T-helper 1 cell treated with Interleukin-12 subunit alpha and Interleukin-12 subunit beta and Interleukin-4 antibody, amounts not matched to agents 30 ng/mL and 1 ng/mL, for 36 hours (primary cell): ENCODE measurements around the gene AADACL2. TPM values are rescaled to one million over a fixed set of nuclear protein-coding genes. Genes with fewer than 3 reads are reported as not detected.
"Not testable (repeated sequence)": the region's sequence is repeated elsewhere in the genome, so short reads cannot be mapped to it uniquely, and the experiment has no call there.

Source experiments
- intact Hi-C: fragments of 100-400 bp; cut with micrococcal nuclease; formaldehyde crosslinking; loops from one replicate; pipeline ENCODE4 v1.15.1; 2024
- total RNA-seq: library from RNA; stranded (reverse); gene quantifications from 2 replicates; pipeline ENCODE4 v1.2.3, GENCODE V29; 2022

The AADACL2 gene
- total RNA-seq, 1 donor from 2014 or later = not detected

DNA sequence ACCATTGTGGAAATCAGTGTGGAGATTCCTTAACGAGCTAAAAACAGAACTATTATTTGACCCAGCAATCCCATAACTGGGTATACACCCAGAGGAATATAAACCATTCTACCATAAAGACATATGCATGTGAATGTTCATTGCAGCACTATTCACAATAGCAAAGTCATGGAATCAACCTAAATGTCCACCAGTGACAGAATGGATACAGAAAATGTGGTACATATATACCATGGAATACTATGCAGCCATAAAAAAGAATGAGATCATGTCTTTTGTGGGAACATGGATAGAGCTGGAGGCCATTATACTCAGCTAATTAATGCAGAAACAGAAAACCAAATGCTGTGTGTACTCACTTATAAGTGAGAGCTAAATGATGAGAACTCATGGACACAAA, 31.0 kb downstream of the AADACL2 start:
- intact Hi-C loops = not testable (repeated sequence)

DNA sequence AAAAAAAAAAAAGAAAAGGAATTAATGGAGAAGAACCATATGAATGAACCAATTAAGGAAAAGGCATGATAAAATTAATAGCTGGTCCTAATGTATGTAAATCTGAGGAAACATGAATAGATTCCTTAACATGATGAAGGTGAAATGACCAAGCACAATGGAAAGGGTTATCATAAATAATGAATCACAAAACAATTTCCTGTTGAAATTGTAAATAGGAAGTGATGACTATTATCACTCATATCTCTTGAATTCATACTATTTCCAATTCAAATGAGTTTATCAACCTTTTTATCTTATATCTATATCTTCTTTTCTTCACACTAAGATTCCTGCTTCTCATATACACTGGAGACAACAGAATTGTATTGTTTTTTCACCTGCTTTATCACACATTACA, 32.0 kb downstream of the AADACL2 start:
- intact Hi-C loops = no loop called here

DNA sequence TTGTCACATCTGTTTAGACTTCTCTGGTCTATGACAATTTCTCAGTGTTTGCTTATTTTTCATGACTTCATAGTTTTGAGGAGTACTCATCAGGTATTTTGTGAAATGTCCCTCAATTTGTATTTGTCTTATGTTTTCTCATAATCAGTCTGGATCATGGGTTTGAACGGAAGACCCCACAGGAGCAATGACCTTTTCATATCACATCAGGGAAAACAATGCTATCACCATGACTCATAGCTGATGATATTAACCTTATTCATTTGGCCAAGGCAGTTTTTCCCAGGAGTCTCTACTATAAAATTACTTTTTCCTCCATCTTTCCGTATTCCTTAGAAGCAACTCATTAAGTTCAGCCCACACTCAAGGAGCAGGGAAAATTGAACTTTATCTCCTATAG, 32.7 kb downstream of the AADACL2 start:
- intact Hi-C loops = no loop called here

DNA sequence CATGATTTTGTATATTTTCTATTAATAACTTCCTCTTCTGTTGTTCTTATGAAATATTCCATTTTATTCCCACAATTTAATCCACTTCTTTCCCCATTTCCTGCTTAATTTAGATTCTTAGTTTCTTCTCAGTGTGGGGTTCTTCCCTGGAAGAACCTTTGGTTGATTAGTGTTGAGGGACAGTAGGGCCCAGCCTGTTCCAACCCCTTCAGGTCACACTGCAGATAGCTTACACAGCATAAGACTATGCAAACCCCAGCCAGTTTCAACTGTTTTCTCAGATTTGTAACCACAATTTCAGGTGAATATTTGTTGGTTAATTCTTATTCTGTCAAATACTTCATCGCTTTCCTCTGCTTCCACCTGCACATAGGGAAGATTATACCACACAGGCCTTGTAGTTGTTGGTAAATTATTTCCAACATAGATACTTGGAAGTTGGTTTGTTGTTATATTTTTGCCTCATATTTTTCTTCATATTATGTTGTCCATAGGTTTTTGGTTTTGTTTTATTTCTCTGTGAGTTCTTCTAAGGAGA, 34.7 kb downstream of the AADACL2 start:
- intact Hi-C loops = no loop called here

DNA sequence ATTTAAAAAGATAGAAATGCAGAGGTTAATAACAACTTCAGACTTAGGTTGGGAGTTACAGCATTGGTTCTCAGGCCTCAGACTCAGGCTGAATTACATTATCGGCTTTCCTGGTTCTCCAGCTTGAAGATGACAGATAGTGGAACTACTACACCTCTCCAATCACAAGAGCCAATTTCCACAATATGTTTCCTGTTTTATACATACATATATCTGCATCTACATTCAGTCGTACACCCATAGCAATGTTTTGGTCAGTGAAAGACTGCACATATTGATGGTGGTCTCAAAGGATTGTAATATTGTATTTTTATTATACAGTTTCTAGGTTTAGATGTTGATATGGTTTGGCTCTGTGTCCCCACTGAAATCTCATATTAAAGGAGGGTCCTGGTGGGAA, 35.4 kb downstream of the AADACL2 start:
- intact Hi-C loops = no loop called here

DNA sequence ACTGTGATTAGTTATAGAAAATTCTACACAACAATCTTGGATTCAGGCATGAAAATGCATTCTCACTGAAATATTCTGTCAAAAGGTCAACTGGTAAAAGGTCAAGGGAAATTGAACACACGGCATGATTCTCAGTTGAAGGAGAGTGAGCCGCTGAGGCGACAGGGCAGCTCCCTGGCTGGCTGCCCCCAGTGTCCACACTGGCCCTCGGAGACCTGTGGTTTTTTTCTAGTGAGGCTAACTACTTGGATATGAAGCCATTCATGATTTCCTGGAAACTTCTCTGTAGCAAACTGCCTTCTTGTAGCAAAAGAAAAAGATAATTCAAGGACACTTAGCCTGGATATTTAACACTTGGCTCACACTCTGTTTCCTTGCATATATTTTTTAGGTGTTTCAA, 37.2 kb downstream of the AADACL2 start:
- intact Hi-C loops = no loop called here

DNA sequence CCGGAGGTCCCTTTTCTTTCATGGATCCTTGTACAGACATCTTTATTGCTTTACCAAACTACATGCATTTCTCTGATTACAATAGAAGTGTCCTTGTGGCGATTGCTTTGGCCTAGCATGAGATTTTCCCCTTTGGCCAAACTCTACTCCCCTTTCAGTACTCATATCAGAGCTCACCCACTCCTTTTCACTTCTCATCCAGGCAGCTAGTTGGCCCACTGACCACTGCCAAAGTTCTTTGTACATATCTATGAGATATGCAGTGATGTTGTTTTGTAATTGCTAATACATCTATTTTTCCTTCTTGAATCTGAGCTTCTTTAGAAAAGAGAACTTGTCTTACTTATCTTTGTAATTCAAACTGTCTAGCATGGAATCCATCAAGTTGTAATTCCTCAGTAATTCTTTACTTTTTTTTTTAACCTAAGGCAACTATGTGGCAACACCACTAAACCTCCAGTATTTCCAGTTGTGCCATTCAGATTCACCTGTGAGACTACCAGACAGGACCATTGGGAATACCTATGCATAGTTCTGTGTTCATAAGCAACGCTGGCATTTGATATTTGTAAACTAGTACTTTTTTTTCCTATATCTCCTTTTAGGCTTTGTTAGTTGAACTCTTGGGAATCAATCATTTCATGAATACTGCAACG, 39.2 kb downstream of the AADACL2 start:
- intact Hi-C loops = no loop called here

DNA sequence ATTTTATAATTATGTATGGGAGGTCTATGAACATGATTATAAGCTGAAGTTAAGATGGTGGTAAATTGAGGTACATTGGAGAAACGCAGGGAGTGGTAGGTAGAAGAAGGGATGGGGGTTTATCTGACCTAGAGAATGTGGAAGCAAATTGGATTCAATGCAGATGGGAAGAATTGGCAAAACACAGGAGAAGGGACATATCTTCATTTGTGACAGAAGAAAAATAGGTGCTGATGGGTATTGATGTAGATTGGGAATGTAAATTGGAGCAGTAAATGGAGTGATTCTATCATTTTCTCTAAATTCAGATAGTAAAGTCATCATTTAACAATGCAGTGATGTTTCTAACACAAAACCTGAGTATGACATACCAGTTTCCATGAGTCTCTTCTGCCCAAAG, 40.5 kb downstream of the AADACL2 start:
- intact Hi-C loops = no loop called here

DNA sequence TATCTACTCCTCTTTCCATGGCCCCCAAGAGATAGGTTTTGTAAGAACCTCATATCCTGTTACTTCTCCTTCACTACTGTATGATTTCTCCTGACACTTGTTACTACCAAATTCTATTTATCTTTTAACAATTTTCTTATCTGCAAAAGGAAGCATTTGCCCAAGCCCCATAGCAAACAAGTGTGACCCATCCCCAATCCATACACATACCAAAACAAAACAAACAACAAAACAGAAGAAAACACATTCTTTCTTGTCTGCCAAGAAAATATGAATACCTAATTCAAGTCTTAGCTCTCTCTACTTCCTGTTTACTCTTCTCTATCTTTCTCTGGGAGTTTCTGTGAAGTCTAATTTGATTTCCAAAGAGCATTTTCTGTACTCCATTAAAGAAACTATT, 41.2 kb downstream of the AADACL2 start:
- intact Hi-C loops = no loop called here

DNA sequence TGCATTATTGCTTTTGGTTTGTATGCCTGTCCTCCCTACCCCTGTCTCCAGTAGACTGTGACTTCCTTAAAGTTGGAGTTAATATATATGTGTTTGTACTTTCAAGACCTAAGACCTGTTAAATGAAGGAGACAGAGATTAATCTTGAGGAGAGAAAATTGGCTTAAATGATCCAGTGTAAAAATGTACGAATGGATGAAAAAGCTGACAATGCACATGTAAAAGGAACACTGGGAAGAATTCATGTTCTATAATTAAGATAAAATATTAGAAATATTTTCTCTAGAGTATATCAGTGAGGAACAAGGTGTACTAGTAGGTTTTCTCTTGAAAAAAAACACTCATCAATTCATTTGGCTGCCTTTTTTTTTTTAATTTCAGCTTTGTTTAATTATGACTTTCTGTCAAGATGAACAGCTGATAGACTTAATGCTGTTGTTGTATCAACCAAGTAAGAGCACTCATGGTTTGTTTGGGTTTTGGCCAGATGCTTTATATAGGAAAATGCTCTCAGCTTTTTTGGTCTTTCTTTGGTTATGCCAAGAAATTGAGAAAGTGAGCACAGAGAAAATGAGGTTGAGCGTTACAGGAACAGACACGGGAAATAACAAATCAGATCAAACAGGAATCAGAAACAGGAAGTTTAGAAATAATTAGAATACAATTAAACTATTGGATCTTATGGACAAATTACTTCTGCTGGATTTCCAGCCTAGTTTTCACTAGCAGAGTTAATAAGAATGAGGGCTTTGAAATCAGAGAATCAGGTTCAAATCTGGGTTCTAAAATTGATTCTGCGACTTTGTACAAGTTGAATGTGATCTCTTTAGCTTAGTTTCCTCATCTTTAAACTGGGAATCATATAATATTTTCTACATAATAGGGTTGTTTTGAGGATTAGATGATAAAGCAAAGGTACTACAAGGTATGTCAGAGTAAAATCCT, 41.9 kb downstream of the AADACL2 start:
- intact Hi-C loops = no loop called here

DNA sequence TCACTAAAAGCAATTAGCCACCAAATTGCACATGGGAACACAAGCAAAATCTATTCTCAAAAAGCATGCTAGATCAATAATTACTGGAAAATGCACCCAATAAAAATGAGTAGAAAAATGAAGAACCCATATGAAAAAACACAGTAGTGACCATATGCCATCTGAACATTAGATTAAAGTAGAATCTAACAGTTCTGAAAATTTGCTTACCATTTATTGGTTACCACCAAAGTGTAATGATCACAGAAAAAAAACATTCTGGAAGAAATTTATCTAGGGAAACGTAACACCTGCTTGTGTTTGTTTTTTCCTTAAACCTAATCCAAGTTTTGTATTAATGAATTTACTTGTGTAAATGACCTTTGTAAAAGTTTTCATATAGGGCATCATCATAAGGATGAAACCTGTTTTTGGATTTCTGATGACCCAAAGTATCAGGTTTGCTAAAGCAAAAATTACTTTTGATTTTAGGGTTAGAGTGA, 42.6 kb downstream of the AADACL2 start:
- intact Hi-C loops = no loop called here

DNA sequence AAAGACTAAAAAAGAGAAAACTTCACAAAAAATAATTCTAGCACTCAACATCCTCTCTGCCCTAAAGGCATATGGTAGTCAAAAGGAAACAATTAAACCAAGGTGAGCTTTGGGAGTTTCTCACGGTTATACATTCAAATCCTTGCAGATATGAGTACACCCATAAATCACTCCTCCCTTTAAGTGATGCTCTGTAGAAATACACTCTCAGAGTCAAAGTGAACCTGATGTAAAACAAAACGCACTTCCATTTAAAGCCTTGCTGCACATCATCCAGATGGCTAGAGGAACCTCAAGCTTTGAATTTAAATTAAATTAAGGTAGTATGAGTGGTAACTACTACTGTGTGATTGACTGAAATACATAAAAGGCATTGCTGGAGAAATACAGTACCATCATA, 44.2 kb downstream of the AADACL2 start:
- intact Hi-C loops = no loop called here

DNA sequence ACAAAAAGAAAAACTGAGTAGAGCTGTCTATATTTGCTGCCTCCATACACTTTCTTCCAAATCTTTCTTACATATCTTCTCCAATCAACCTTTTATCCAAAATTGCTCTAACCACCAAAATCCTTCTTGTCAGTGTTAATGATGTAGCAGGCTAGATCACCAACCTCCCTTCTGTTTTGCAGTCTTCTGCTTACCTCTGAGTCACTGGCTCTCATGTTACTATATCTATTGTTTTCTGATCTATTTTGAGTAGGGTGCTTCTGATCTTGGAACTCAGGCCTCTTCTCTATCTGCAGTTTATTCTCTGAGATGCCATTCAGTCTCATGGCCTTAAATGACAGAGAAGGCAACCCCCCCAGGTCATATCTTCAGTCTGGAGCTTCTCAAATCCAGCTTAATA, 53.9 kb downstream of the AADACL2 start:
- intact Hi-C loops = no loop called here

DNA sequence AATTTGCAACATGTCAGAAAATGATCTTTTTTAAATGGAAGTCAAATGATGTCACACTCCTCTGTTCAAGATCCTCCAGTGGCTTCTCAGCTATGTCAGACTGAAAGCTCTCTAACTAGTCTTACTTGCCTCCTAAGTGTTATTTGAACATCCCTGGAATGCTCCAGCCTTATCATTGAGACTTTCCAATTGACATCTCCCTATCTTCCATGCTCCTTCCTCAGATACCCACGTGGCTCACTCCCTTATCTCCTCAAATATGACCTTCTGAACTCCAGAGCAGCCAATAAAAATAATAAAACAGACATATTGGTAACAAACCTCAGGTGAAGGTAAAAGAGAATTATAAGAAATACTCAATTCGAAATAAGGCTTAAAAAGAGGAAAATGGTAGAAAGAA, 54.7 kb downstream of the AADACL2 start:
- intact Hi-C loops = no loop called here

DNA sequence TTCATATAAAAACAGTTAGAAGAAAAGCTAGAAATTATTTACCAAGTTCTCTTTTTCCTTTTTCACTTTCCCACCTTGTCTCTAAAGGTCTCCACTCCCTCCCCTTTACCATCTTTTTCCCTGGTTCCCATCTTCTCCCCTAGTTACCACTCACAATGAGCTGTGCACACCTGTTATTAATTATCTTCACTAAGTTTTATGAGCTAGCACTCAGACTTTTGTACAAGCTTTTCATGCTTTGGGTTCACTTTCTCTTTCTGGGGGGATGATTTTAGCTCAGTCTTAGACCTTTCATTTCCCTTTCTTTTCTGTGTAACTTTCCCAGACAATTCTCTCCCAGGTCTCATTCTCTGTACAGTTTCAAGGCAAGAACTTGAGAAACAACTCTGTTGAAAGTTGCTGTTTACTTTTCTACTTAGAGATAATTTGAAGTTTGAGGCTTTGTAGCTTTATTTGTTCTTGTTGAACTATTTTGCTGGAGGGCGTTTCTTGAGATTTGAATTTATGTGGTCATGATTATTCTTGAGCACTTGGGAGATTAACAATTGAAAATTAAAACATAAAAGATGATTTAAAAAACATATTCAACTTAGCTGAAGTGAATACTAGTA, 56.2 kb downstream of the AADACL2 start:
- intact Hi-C loops = no loop called here

DNA sequence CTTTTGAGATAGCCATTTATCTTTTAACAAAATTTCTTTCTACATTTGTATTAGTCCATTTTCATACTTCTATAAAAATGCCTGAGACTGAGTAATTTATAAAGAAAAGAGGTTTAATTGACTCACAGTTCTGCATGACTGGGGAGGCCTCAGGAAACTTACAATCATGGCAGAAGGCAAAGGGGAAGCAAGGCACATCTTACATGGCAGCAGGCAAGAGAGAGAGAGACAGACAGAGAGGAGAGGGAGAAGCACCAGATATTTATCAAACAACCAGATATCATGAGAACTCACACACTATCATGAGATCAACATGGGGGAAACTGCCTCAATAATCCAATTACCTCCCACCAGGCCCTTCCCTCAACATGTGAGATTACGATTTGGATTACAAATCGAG, 57.0 kb downstream of the AADACL2 start:
- intact Hi-C loops = not testable (repeated sequence)

DNA sequence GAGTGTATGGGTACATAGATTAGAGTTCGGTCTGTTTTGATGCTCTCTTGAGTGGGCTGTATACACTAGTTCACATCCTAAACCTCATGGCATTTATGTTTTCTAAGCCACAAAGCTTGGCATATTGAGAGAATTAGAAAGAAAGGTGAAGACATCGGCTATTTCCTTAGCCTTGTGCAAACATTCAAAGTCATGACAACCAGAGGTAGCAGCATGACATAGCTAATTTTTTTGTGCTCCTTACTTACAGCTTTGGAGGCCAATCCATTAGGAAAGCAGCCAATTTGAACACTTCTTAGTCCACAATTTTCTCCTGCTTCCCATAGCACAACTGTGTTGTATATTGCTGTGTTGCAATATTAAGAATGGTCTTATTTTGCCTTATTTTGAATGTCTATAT, 58.7 kb downstream of the AADACL2 start:
- intact Hi-C loops = no loop called here

DNA sequence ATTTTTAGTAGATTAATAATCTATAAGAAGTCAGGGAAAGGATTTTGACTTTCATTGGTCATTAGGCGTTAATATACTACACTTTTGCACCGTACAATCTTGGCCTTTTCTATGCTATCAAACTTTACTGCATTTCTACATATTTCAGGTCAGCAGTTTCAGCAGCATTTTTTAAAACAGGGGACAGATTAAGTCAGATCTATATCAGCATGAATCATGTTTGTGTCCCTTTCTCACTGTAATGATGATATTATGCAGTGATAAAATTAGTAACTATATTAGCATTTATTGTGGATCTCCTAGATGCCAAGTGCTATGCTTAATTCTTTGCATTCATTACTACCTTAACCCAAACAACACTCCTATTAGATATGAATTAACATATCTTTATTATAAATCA, 59.9 kb downstream of the AADACL2 start:
- intact Hi-C loops = no loop called here

DNA sequence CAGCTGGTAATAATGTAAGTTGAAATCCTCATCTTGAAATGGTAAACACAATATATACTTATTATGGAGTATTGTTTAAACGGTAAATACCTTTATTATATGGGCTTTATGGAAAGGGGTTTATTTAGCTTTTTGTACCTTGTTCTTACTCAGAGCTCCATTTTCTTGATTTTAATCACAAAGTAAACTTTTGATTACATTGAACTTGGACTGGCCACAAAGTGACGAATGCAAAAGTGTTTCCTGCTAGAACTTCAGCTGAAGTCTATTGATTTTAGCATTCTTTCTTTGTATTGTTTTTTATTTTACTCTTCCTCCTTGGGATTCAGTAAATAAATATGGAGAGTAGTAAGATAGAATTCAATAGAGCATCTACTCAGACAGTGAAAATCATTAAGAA, 60.4 kb downstream of the AADACL2 start:
- intact Hi-C loops = no loop called here

DNA sequence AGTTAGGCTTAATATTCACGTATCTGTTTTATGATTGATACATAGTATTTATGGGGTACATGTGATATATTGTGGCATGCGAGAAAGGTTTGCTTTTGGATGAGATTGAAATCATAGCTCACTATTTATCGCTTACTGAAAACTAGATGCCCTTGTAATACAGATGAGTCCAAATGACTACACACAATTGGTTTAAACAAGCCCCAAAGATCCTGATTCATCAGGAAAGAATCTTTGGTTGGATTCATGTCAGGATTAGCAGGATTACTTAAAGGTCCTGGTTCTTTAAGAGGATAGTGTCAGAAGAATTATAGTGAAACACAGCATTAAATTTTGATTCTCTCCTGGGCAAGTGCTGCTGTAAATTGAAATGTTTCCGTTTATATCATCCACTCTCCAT, 61.5 kb downstream of the AADACL2 start:
- intact Hi-C loops = no loop called here

DNA sequence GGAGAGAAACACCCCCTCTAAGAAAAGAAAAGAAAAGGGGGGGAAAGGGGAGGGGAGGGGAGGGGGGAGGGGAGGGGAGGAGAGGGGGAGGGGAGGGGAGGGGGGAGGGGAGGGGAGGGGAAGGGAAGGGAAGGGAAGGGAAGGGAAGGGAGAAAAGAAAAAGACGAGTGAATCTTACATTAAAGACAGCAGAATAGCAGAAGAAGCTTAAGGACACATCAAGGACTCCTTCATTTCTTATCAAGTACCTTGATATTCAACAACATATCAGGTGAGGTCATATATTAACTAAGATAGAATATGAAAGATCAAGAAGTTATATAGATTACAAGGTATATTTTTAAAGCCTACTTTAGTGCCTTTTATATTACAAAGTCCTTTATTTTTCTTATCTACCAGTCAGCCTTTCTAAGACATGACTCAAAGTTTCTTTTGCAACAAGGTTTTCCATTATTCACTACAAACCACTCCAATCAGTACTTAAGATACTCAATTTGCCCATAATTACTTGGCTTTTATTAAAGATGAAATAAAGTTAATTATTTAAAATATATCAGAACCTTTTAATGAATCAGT, 62.5 kb downstream of the AADACL2 start:
- intact Hi-C loops = no loop called here

DNA sequence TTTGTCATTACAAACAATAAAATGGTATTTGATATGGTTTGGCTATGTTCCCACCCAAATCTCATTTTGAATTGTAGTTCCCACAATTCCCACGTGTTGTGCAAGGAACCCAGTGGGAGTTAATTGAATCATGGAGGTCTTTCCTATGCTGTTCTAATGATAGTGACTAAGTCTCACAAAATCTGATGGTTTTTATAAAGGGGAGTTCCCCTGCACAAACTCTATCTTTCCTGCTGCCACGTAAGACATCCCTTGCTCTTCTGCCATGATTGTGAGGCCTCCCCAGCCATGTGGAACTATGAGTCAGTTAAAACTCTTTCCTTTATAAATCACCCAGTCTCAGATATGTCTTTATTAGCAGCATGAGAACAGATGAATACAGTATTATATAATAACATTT, 64.7 kb downstream of the AADACL2 start:
- intact Hi-C loops = no loop called here
